Stimulated activated naive CD8-positive, alpha-beta T cell treated with anti-CD3 and anti-CD28 coated beads, Interleukin-15, amount 100 ng/mL, for 72 hours (primary cell): ENCODE data around the gene RIMBP2.

ENCODE experiments used
- ATAC-seq: fragments of 150-1000 bp; cut with Tn5 transposase; 2 replicates; pipeline ENCODE4 v1.10.0; 2021; ENCODE audit warnings: mild to moderate bottlenecking, moderate library complexity
- DNase-seq, 2 donors: peaks; one replicate each; pipeline ENCODE4 v3.0.0; 2021 to 2022
- H3K27ac Mint-ChIP-seq, 2 donors: one replicate each; pipeline ENCODE4 v1.8.0; 2022; ENCODE audit warnings: mild to moderate bottlenecking in 2 of 2, mixed read lengths in 2 of 2, moderate library complexity in 2 of 2
- H3K27me3 Mint-ChIP-seq: one replicate; pipeline ENCODE4 v1.8.0; 2022; ENCODE audit warnings: mixed read lengths
- H3K4me1 Mint-ChIP-seq: one replicate; pipeline ENCODE4 v1.8.0; 2022; ENCODE audit warnings: mild to moderate bottlenecking, mixed read lengths
- H3K4me3 Mint-ChIP-seq, 2 donors: one replicate each; pipeline ENCODE4 v1.8.0; 2022; ENCODE audit warnings: mild to moderate bottlenecking in 2 of 2, mixed read lengths in 2 of 2, moderate library complexity in 1 of 2
- H3K9me3 Mint-ChIP-seq, 2 donors: one replicate each; pipeline ENCODE4 v1.8.0; 2022; ENCODE audit warnings: mixed read lengths in 2 of 2

RIMBP2 gene

DNA sequence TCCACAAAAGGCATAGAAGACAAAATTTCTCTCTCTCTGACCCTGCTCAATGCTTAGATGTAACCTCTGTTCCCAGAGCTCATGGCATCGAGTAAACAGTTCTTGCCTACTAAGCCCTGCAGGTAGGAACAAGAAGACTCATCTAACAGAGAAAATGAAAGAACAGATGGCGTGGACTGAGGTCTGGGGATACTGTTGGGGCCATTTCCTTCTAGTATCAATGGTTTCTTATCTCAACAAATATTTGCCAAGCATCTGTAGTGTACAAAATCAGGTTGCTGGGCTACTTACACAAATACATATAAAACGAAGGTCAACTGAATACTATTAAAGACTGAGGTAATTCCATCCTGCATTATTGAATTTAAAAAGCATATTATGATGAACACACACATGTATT lies 93.3 kb downstream of the RIMBP2 start:
- Mint-ChIP-seq H3K27ac (no peak overlapping the region), H3K9me3 (no peaks in the 10 kb centered on the region), H3K4me1 (no peaks in the 10 kb centered on the region), H3K27me3 (no peaks in the 10 kb centered on the region), H3K4me3 (no peak overlapping the region)
- DNase-seq (no peak), ATAC-seq (no peak)

DNA sequence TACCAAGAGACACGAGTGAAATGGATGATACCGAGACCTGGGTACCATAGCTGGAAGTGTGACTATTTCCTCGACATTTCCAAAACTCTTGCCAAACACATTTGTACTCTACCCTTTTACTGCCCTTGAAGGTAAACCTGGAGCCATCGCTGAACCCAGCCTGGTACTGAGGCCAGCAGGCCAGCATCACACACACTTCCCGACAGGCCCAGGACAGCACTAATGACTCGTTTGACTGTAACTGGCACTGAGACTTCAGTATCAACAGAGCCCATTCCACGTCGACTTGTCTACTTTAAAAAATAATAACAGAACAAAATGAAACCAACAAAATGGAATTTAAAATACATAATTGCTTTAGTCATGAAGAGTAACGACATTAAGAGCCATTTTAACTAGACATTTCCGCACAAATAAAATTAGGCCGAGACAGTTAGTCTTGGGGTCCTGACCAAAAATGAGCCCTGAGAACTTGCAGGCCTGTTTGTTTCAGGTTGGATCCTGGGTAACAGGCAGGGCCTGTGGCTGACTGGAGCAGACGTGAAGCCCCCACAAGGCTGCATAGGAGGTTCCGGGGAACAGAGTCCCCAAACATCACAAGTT lies 94.3 kb downstream of the RIMBP2 start:
- no peak overlapping the region for H3K27ac Mint-ChIP-seq
- H3K27me3 Mint-ChIP-seq, result no peaks in the 10 kb centered on the region
- no peaks in the 10 kb centered on the region for H3K9me3 Mint-ChIP-seq
- DNase-seq, result no peak
- no peak overlapping the region for H3K4me3 Mint-ChIP-seq
- ATAC-seq, result no peak
- no peaks in the 10 kb centered on the region for H3K4me1 Mint-ChIP-seq

DNA sequence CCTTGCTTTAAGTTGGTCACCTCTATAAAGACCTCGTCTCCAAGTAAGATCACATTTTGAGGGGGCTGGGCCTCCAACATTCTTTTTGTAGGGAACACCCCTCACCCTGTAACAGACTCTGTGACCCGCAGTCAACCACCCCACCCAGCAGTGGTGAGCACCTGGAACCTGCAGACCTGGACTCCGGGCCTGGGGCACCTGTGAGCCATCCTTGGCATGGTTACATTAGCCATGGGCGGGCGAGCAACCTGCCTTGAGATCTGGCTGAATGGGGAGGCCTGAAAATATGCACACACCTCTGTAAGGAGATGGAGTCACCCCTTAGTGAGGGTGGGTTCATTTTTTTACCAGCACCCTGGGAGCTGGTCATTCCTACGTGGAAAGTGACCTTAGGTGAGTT lies 95.3 kb downstream of the RIMBP2 start:
- no peak overlapping the region for H3K4me3 Mint-ChIP-seq
- H3K9me3 Mint-ChIP-seq, result no peaks in the 10 kb centered on the region
- DNase-seq, result no peak
- no peak overlapping the region for H3K27ac Mint-ChIP-seq
- H3K4me1 Mint-ChIP-seq, result no peaks in the 10 kb centered on the region
- peak; percentile 15 for ATAC-seq
- no peaks in the 10 kb centered on the region for H3K27me3 Mint-ChIP-seq

DNA sequence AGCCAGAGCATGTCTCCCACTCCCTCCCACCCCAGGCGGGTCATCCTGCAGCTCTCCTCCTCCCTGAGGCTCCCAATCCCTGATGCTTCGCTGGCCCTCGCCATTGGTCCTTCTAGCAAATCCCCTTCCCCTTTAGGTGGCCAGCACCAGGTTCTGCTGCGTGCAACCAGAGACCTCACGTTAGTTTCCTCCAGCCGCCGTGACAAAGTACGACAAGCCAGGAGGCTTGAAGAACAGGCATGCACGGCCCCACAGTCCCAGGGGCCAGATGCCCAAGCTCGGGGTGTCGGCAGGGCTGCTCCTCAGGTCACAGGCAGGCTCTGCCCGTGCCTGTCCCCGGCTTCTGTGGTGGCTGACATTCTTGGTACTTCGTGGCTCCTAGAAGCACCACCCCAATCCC lies 95.8 kb downstream of the RIMBP2 start:
- no peaks in the 10 kb centered on the region for H3K27me3 Mint-ChIP-seq
- H3K4me1 Mint-ChIP-seq, result no peaks in the 10 kb centered on the region
- H3K27ac Mint-ChIP-seq, result no peak overlapping the region
- no peak for DNase-seq
- no peak overlapping the region for H3K4me3 Mint-ChIP-seq
- no peaks in the 10 kb centered on the region for H3K9me3 Mint-ChIP-seq
- peak; percentile 18 for ATAC-seq

DNA sequence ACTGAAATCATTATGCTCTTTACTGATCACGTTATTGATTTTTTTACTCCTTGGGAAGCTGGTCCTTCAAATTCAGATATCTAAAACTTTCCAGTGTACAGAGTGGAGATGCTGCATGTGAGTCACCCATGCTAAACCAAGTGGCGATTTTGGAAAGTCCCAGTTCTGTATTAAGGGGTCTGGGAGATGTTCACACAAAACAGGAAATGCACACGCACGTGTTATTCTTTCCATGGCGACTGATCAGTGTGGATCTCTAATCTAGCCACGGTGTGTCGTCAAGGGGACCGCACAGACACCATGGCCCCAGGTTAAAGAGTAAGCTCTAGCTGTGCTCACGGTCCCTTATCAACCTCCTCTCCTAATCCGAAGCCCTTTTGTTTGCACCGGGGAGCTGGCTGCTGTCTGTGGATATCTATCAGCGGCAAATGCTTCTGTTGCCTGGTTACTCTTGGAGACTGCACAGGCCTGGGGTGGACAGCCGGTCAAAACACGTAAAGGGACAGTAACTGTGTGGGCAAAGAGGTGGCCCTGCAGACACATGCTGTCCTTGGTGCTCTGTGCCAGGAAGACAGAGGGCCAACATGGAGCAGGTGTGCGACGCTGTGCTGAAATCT lies 96.6 kb downstream of the RIMBP2 start:
- H3K4me3 Mint-ChIP-seq, result no peak overlapping the region
- no peak for DNase-seq
- peak; percentile 15 for ATAC-seq
- H3K4me1 Mint-ChIP-seq, result no peaks in the 10 kb centered on the region
- H3K27me3 Mint-ChIP-seq, result no peaks in the 10 kb centered on the region
- peak overlapping the region in 1 of 2 donors; percentile 63 for H3K27ac Mint-ChIP-seq
- no peaks in the 10 kb centered on the region for H3K9me3 Mint-ChIP-seq

DNA sequence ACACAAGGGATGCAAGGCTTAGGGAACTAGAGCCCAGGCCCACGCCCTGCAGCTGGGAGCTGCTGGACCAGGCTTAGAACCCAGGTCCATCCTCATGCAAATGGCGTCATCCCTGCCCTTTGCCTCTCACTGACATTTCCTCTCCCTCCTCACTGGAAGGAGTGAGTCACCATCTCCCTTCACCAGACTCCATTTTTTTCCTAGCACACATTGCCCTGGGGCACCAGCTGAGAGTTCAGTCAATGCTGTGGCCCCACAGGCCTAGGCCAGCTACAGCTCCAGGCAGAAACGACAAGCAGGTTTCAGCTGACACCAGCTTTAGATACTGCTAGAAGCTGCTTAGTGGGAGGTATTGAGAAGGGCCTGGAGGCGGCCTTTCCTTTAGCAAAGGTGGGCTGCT lies 98.9 kb downstream of the RIMBP2 start:
- DNase-seq (no peak), ATAC-seq (no peak)
- no peak overlapping the region for H3K4me3 Mint-ChIP-seq
- no peaks in the 10 kb centered on the region for H3K9me3 Mint-ChIP-seq
- no peak overlapping the region for H3K27ac Mint-ChIP-seq
- no peaks in the 10 kb centered on the region for H3K27me3 Mint-ChIP-seq
- H3K4me1 Mint-ChIP-seq, result no peaks in the 10 kb centered on the region

DNA sequence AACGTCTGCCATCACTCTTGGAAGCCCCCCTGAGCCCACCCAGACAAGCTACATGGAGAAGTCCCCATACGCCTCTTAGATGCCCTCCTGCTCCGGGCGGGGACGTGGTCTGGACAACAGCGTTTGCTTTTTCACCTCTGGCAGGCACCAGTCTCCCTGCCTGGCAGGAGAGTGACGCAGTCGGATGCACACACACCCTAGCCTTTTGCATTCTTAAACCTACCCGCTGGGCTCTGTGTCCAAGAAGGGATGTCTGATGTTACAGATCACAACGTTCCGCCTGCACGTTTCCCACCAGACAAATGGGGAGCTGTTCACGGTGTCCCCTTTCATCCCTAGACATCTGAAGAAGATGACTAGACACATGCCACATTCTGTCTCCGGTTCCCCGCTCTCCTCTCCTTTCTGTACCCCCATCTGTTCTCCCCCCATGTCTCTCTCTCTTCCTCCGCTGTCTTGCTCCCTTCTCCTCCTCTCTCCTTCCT lies 100.2 kb downstream of the RIMBP2 start:
- Mint-ChIP-seq H3K4me1 (no peaks in the 10 kb centered on the region), H3K9me3 (no peaks in the 10 kb centered on the region), H3K27me3 (no peaks in the 10 kb centered on the region), H3K4me3 (no peak overlapping the region), H3K27ac (no peak overlapping the region)
- DNase-seq (no peak), ATAC-seq (no peak)

DNA sequence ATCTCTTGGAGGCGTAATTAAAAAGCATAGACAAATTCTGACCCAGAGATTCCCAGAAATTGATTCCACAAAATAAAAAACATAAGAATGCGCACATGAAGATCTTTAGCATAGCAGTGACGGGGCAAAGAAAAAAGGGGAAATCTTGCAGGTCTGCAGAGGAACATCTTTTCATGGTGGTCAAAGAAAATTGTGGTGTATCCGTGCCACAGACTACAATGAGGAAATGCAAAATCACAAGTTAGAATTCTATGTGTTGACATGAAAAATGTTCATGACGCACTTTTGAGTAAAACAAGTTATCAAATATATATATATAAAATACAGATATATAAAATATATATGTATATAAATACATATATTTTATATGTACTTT lies 101.6 kb downstream of the RIMBP2 start:
- Mint-ChIP-seq H3K4me3 (no peak overlapping the region), H3K9me3 (no peaks in the 10 kb centered on the region), H3K27ac (no peak overlapping the region), H3K27me3 (no peaks in the 10 kb centered on the region), H3K4me1 (no peaks in the 10 kb centered on the region)
- DNase-seq, result no peak
- ATAC-seq, result no peak

DNA sequence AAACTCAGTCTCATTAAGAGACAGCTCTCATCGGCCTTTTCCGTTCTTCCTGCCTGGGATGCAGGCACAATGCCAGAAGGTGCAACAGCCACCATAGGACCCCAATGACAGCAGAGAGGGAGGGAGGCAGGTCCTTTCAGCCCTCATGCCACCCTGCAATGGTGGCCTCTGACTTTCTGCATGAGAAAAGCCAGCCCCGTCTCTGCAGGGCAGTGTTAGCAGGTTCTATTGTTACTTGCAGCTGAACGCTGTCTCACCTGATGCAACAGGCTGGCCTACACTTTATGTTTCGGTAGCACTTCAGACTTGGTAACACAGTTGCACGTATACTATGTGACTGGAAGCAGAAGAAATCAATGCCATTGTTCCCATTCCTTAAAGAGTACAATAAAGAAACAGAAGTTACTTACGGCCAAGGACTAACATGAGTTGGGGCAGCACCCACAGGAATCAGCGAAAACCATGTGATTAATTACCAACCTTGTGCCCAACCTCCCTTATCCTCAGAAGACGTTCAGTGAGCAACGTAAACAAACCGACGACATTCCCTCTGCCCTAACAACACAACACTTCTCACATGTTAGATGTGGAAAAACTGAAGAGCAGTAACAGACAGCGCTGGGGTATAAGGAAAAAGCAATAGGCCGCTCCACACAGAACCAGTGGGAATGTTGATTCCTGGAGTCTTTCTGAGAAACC lies 102.1 kb downstream of the RIMBP2 start:
- no peak for DNase-seq
- H3K27ac Mint-ChIP-seq, result no peak overlapping the region
- no peak for ATAC-seq
- H3K27me3 Mint-ChIP-seq, result no peaks in the 10 kb centered on the region
- H3K9me3 Mint-ChIP-seq, result no peaks in the 10 kb centered on the region
- H3K4me3 Mint-ChIP-seq, result no peak overlapping the region
- H3K4me1 Mint-ChIP-seq, result no peaks in the 10 kb centered on the region

DNA sequence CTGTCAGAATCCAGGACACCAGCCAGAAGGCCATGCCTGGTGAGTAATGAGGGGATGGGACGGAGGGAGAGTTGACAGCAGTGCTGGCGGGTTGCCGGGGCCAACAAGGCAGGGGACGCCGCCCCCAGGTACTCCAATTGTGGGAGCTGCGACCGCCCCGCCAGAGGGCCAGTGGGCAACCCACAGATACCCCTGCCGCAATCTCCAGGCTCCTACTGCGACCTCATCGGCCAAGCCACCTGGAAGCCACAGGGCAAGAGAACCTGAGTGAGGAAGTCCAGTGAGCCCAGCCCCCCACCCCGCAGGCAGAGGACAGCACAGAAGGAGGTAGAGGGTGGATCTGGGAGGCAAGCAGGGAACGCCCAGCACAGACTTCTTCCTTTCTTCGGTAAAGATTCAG lies 103.0 kb downstream of the RIMBP2 start:
- ATAC-seq (no peak), DNase-seq (no peak)
- no peak overlapping the region for H3K27ac Mint-ChIP-seq
- H3K4me1 Mint-ChIP-seq, result no peaks in the 10 kb centered on the region
- no peaks in the 10 kb centered on the region for H3K9me3 Mint-ChIP-seq
- H3K4me3 Mint-ChIP-seq, result no peak overlapping the region
- H3K27me3 Mint-ChIP-seq, result no peaks in the 10 kb centered on the region

DNA sequence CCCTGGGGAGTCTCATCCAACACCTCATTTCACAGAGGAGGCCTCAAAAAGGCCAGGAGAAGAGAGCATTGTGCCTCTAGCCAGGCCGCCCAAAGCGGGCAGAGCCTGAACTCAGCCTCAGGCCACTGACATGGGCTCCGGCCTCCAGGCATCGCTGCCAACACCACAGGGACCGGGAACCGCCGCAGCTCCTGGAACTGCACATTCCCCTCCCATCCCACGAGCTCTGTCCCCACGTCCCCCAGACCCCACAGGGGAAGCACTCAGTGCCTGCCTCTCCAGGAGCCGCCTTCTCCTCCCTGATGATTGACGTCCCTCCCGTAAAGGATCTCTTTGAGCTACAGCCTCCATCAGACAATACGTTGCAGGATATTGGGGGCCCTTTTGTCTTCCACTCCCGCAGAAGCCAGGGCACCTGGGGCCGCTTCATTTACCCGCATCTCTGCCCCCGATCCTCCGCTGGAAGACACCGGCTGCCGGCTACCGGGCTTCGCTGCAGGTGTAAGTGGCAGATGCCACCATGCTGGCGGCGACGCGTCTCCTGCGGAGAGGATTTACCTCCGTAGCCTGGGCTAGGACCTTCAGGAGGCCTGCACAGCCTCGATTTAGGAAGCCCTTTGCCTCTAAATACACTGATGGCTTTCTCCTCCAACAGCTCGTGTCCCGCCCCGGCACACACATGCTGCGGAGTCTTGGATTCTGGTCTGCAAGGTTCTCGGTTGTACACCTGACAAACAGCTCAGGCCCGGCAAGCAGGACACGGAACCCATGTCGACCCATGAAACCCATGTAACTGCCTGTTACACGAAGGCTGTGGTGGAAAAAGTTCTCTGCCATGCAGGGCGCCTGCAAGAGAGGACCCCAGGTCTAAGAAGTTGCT lies 104.8 kb downstream of the RIMBP2 start:
- ATAC-seq (no peak), DNase-seq (no peak)
- H3K27me3 Mint-ChIP-seq, result no peaks in the 10 kb centered on the region
- H3K4me3 Mint-ChIP-seq, result no peak overlapping the region
- H3K4me1 Mint-ChIP-seq, result no peaks in the 10 kb centered on the region
- no peaks in the 10 kb centered on the region for H3K9me3 Mint-ChIP-seq
- H3K27ac Mint-ChIP-seq, result peak overlapping the region in 1 of 2 donors; percentile 67

DNA sequence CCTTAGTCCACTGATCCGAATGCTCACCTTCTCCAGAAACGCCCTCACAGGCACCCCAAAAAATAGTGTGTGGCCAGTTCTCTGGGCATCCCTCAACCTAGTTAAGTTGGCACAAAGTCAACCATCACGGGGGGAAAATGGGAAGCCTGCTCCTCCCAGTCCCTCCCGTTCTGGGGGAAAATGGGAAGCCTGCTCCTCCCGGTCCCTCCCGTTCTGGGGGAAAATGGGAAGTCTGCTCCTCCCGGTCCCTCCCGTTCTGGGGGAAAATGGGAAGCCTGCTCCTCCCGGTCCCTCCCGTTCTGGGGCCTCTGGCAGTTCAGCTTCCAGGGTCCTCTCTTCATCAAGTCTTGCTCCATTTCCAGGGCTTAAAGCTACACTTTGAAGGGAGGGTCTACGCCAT lies 106.1 kb downstream of the RIMBP2 start:
- Mint-ChIP-seq H3K4me1 (no peaks in the 10 kb centered on the region), H3K27ac (no peak overlapping the region), H3K27me3 (no peaks in the 10 kb centered on the region), H3K9me3 (no peaks in the 10 kb centered on the region), H3K4me3 (no peak overlapping the region)
- DNase-seq (no peak), ATAC-seq (no peak)

DNA sequence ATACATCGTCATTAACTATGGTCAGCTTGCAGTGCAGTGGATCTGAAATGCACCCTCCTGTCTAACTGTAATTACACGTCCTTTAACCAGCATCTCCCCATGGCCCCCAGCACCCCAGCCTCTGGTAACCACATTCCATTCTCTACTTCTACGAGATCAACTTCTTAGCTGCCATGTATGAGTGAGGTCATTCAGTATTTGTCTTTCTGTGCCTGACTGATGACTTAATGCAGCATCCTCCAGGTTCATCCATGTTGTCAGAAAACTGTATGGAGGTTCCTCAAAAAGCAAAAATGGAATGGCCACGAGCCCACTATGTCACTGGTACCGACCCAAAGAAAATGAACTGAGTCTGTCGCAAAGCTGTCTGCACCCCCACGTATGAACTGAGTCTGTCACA lies 107.3 kb downstream of the RIMBP2 start:
- Mint-ChIP-seq H3K4me1 (no peaks in the 10 kb centered on the region), H3K27me3 (no peaks in the 10 kb centered on the region), H3K27ac (peak overlapping the region in 1 of 2 donors; percentile 23), H3K9me3 (no peaks in the 10 kb centered on the region), H3K4me3 (no peak overlapping the region)
- ATAC-seq (no peak), DNase-seq (no peak)

DNA sequence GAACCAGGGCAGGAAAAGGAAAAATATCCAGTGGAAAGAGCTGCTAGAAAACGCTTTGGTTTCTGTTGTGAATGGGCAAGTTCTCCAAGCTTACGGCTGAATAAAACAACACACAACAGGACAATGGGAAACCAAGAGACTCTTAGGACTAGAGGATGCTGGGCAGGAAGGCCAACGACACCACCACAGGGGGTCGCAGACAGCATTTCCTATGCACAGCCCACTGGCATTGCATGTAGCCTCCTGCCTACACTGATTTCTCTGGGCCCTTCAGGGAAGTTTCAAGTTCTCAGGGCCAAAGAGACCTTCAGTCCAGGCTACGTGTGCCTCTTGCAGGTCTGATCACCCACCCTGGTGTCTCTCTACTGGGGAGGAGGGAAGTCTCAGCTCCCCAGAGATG lies 108.0 kb downstream of the RIMBP2 start:
- no peak for DNase-seq

DNA sequence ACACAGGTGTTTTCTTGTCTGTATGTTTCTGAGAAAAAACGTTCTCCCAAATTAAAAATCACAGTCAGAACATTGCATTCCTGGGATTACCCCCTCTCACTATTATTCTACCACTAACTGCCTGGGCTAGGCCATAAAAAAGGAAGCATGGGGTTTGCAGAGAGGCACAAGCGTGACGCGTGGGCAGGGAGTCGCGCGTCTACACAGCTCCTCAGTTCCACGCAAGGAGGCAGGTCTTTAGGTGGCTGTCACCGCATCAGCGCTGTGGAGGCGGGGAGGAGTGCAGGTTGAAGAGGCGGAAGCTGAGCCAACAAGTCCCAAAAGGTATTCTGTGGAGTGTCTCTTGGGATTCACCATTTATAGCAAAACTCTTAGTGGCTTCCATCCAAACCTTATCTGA lies 109.9 kb downstream of the RIMBP2 start:
- no peak overlapping the region for H3K4me3 Mint-ChIP-seq
- H3K27me3 Mint-ChIP-seq, result no peaks in the 10 kb centered on the region
- H3K4me1 Mint-ChIP-seq, result no peaks in the 10 kb centered on the region
- no peak for ATAC-seq
- no peak overlapping the region for H3K27ac Mint-ChIP-seq
- no peaks in the 10 kb centered on the region for H3K9me3 Mint-ChIP-seq
- DNase-seq, result no peak

More for the DNA sequence above, 108.0 kb downstream of the RIMBP2 start:
- Mint-ChIP-seq H3K4me3 (no peak overlapping the region), H3K27me3 (no peaks in the 10 kb centered on the region), H3K9me3 (no peaks in the 10 kb centered on the region), H3K4me1 (no peaks in the 10 kb centered on the region), H3K27ac (no peak overlapping the region)
- ATAC-seq, result no peak
